Mucosa of gallbladder (tissue), 1 donor: ENCODE measurements around the gene ACSL5. TPM values are rescaled to one million over a fixed set of nuclear protein-coding genes. Genes with fewer than 3 reads are reported as not detected.
A peak's percentile ranks its signal among the peaks of the same experiment; 100 is the strongest.
"Not testable (repeated sequence)": the region's sequence is repeated elsewhere in the genome, so short reads cannot be mapped to it uniquely, and the experiment has no call there.

Experiments
- DNase-seq: peaks from one replicate; pipeline ENCODE4 v3.0.0-alpha.2; 2020; ENCODE audit warnings: low spot score
- total RNA-seq: library from RNA; stranded (reverse); gene quantifications from one replicate; pipeline ENCODE4 v1.2.1, GENCODE V29; 2021
- donor health status: DM: no; HTN: no; CAD: no.

Gene ACSL5
- total RNA-seq, 1 donor from 2014 or later, result 34.1 TPM

DNA sequence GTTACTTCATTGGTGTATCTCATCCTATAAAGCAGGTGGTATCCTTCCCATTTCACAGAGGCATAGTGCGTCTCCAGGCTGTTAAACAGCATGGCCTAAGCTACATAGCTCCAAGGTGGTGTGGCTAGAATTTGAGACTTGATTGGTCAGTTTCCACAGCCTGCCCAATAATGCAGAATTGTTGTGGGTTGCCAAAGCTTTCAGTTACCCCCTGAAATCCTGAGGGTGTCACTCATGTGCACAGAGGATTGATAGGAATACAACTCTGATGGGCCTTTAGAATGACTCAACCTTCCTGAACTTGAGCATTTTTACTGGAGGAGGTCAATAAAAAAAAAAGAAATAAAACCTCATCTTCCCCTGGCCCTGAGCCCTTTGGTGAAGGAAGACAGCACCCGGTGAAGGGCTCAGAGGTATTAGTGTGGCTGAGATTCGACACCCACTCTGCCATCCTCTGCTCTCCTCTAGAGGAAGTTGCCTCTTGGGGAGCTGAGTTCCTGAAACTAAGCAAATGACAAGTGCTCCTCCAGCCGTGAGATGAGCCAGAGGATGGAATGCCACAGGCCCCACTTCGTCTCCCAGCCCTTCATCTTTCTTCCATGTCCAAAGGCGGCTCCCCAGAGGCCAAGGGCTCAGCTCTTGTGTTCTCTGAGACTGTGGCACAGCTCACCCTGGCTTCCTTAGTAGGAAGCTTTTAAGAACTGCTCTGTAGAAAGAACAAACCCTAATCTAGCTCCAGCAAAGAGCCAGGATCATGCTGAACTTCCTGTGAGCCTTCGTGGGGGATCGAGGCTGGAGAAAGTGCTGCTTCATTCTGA, 1.0 kb downstream of the ACSL5 start:
- DNase-seq, result no peak

DNA sequence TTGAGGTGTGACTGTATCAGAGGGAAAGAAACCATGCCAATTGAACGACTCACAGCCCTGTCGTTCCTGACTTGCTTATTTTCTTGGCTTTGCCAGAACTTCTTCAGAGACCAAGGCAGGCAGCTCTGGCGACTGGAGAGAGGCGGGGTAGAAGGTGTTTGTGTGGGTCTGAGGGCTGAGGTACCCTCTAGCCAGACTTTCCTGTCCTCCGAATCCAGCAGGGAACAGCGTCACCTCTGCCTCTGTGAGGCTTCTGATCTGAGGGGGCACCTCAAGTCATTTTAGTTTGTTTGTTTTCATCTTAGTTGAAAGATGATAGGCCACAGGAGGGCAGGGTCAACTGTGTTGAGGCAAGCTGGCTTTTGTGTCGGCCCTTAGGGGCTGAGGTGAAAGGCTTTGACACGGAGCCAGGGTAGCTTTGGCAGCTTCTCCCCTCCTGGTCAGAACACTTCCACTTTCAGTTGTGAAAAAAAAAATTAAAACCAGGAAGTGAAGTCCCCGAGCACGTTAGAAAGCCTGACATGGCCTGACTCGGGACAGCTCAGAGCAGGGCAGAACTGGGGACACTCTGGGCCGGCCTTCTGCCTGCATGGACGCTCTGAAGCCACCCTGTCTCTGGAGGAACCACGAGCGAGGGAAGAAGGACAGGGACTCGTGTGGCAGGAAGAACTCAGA, 1.9 kb downstream of the ACSL5 start:
- peak; percentile 46 for DNase-seq

DNA sequence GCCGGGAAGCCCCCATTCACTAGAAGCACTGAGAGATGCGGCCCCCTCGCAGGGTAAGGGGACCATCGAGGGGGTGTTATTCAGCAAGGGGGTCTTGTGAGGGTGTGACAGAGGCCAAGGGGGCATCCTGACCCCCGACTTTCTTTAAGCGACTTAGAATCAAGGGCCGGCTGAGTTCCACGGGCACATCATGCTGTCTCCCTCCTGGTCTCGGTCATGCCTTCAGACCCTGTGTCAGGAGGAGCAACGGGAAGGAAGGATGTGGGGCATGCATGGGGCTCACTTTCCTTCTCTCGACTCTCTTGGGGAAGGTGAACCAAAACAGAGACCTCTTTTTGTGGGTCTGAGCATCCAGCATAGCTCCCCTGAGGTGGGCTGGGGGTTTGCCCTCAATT, 2.5 kb downstream of the ACSL5 start:
- no peak for DNase-seq

DNA sequence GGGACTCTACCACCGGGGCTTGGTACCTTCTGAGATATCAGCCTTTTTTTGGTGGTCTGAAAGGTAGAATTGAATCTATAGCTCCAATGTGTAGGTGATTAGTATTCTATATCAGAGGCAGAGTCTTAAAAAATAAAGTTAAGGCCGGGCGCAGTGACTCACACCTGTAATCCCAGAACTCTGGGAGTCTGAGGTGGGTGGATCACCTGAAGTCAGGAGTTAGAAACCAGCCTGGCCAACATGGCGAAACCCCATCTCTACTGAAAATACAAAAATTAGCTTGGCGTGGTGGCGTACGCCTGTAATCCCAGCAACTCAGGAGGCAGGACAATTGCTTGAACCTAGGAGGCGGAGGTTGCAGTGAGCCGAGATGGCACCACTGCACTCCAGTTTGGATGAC, 3.2 kb downstream of the ACSL5 start:
- DNase-seq, result not testable (repeated sequence)

DNA sequence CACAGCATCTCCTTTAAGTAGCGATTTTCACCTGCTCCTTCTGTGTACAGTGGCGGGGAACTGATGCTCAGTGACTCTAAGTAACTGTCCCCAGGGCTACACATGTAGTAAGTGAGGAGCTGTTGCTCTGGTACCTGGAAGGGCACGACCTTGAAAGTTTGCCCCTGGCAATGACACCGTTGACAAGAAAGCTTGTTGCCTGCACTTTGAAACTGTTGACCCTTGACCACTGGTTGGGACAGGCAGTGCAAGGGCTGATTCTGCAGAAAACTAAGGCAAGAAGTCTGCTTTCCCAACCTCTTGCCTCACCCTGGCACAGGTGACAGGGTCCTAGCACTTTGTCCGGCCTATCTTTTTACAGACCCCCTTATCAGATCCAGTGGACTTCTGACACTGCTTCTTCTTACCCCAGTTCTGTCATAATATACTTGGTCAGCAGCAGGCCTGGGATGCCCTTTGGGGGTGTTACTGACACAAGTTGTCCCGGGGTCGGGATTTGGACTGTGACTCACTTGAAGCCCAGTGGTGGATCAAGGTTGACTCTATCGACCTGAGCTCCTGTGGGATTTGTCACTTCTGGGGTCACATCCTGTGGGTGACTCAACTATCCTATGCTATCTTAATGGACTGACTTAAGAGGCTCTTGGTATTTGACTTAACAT, 5.8 kb downstream of the ACSL5 start:
- no peak for DNase-seq

DNA sequence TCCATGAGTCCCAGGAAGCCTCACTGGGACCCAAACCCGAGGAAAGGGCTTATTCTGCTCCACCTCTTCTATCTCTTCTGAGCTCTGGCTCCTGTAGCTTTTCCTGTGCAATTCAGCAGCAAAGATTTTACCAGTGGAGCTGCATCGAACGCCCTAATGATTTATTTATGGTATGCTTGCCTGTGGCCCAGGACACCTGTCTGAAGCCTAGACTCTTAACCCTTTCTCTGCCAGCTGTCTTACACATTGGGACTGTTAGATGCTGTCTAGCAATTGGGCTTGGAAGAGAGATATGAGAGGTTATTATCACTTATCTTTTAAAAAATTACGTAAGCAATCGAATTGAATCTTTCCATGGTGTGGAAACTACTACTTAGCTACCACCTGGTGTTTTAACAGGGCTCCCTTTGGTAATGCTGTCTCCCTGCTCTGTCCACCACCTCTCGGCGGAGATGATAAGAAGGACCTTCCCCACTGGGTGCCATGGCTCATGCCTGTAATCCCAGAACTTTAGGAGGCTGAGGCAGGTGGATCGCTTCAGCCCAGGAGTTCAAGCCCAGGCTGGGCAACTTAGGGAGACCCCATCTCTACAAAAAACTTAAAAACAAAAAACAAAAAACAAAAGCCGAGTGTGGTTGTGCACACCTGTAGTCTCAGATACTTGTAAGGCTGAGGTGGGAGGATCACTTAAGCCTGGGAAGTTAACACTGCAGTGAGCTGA, 8.8 kb downstream of the ACSL5 start:
- no peak for DNase-seq

DNA sequence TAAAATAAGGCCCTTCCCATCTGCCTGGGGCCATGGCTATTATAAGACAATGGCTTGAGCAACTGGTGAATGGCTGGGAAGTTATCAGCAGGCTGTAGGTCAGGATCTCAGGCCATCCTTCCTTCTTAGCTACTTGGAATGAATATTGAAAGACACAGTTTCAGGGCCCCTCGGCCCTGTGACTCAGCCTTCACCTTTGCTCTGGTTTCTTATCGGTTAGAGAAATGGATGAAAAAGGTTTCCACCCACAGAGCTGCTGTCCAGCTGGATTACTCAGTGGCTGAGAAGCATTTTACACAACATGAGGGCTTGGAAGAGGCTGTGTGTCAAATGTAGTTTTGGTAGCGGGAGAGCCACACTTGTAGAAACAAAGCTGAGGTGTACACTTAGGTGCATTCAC, 9.4 kb downstream of the ACSL5 start:
- DNase-seq, result no peak

DNA sequence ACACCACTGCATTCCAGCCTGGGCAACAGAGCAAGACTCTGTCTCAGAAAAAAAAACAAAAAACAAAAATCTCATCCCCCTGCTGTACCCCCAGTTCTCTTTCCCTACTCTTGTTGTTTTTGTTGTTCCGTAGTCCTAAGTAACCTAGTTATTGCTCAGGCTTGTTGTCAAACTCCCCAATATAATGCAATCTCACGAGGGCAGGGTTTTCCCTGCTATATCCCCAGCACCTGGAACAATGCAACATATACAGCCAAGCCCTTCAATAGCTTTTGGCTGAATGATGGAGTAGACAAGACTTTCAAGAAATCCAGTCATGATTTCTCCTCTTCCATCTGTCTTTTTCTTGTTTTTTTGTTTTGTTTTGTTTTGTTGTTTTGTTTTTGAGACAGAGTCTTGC, 10.2 kb downstream of the ACSL5 start:
- DNase-seq, result no peak

DNA sequence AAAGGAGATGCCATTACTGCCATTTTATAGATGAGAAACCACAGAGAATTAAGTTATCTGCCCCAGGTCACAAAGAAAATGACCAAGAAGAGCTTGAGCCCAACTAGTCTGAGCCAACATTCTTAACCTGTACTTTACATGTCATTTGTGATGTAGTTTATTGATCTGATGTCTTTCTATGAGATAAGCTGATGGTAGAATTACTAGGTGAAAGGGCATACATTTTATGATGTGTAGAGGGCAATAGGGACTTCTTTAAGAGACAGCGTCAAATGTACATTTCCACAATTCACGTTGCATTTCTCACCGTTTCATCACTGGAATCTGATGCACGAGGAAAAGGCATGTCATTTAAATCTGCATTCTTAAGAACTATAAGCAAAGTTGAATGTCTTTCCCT, 11.3 kb downstream of the ACSL5 start:
- DNase-seq, result no peak

DNA sequence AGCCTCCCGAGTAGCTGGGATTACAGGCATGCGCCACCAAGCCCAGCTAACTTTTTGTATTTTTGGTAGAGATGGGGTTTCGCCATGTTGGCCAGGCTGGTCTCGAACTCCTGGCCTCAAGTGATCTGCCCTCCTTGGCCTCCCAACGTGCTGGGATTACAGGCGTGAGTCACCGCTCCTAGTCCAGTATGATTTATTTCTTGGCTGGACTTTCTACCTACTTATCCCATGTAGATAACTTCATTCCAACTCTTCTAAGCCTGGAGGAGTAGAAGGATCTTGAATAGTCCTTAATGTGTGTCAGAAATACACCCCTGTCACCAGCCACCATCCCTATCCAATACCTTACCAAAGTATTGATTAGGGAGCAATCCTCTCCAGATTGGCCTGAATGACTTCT, 14.1 kb downstream of the ACSL5 start:
- not testable (repeated sequence) for DNase-seq

DNA sequence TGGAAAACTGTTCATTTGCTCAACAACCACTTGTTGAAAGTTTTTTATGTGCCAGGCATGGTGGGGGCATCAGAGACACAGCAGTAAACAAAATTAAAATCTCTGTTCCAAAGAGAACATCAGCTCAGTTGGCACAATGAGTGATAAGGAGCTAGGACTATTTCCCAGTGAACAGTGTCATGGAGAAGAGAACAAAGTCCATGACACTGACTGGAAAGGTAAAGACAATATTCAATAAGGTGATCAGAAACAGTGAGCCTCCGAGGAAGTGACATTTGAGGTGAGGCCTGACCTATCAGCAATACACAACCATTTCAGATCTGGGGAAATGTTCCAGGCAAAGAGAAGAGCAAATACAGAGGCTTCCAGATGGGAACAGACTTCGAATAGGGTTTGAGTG, 14.6 kb downstream of the ACSL5 start:
- DNase-seq, result no peak

DNA sequence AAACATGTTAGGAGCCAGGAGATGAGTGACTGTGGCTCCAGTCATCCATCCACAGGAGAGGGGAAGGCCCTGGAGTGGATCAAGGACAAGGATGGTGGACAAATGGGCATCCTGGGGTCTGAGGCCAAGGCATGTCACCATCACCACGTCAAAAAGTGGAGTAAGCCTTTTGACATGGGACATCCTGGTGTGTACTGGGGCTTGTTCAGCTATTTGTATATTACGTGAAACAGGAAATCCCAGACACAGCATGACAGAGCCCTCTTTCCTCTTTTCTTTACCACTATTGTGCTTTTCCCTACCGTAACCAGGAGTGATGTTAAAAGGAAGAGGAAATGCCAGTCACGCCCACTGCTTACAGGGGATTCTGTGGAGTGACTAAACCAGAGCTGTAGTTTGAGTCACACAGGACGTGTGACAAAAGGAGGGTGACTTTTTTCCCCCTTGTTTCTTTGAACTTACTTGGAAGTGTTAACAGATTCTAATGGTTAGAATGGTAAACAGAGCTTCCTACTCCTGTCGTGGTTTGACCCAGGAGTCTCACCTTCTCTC, 15.4 kb downstream of the ACSL5 start:
- DNase-seq, result no peak

DNA sequence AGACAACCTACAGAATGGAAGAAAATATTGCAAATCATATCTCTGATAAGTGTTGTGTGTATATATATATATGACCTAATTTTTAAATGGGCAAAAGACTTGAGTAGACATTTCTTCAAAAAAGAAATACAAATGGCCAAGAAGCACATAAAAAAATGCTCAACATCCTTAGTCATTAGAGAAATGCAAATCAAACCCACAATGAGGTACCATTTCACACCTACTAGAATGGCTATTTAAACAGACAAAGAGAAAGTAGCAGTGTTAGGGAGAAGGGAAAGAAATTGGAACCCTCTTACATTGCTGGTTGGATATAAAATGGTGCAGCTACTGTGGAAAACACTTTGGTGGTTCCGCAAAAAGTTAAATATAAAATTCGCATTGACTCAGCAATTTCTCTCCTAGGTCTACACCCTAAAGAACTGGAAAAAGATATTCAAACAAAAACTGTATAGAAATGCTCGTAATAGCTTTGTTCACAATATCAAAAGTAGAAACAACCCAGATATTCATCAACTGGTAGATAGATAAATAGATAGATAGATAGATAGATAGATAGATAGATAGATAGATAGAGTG, 16.3 kb downstream of the ACSL5 start:
- DNase-seq, result no peak

DNA sequence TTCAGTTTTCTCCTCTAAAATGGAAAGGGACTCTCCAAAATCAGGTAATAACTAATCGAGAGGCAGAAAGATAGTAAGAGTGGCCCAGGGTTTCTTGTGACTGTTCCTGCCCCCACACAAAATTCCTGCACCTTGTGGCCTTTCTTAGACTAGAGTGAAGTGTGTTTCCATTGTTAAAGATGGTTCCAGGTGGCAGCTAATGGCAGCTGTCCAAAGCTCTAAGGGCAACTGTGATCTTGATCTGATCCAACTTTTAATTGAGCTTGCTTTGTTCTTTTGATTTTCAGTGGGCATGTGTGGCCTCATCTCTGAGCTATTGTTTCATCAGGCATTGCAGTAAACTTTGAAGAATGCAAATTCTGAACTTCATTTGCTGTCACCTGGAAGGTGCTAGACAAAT, 19.4 kb downstream of the ACSL5 start:
- DNase-seq, result peak; percentile 43

DNA sequence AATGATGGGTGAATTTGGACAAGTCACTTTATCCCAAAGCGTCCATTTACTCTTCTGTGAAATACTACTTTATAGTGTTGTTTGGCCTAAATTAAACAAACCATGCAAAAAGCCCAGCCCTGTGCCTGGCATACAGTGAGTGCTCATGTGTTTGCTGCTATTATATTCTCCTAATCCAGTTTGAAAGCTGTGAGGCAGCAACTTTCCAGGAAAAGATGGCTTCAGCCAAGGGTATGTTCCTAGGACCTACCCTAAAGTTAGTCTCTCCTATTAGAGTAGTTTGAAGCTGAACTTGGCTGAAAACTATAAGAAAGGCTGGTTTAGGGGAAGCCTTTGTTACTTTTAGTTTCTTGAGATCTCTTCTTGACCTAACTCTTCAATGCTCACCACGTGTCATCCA, 19.9 kb downstream of the ACSL5 start:
- DNase-seq, result no peak

DNA sequence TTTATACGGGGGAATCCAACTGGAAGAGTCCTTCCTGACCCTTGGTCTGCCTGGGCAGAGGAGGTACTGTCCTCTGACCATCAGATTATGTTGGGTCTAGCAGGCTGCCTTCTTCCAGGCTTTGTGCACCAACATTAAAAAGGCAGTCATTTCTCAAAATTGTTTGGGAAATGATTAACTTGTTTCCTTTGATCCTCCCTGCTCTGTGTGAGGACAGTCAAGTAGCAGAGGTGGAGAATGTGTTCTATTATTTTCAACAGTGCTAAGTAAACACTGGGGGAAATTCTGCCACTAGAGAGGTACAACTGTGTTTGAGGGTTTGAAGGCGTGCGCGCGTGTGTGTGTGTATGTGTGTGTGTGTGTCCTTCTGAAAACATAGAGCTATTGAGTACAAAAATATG, 20.6 kb downstream of the ACSL5 start:
- DNase-seq, result peak; percentile 50

DNA sequence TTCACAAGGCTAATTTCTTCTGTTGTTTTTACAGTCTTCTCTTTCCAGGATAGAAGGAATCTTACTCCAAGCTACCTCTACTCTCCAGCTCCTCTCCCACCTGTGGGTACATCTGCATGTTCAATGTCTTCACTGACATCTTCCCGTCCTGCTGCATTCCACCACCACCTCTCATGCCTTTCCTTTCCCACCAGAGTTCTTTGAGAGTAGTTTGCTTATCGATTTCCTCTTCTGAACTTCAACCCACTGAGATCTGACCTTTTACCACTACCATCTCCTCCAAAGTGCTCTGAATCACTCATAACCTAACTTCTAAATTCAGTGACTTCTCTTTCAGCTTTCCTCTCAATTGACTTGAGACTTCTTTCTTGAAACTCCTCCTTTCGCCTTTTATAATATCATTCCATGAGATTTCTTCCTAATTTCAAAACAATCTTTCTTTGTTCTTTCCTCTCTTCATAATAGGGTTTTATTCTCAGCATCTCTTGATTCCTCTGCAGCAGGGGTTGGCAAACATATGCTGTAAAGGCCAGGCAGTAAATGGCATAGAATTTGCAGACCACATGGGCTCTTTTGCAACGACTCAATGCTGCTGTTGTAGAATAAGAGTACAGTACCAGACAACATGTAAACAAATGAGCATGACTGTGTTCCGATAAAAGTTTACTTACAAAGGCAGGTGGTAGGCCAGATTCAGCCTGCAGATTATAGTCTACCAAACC, 22.1 kb downstream of the ACSL5 start:
- DNase-seq, result no peak

DNA sequence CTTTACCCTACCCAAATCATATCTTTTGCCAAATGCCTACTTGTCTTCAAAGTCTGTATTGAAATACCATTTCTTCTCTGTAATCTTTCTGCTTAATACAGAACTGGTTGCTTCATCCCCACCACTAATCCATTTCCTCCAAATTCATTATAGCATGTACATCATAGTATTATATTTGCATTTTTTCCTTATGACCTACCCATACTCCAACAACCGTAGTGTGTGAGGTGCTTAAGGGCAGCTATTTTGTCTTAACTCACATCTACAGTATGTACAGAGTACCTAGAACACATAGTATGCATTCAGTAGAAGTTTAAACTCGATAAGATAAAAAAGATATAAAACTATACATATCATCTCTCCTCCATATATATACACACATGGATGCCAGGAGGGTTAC, 23.7 kb downstream of the ACSL5 start:
- DNase-seq, result no peak

DNA sequence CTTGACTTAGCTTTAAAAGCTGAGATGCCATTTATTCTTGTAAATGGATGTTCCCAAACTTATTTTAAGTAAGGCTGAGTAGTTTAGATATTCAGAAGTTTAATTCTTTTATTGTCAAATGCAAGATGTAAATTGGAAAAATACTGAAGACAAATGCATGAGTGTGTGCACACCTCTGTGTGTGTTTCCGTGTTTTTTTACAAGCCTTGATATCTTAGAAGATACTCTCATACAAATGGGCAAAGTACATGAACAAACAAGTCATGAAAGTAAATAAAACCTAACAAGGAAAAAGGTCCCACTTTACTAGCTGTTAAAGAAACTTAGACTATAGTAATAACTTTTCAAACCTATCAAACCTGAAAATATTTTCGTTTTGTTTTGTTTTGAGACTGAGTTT, 29.0 kb downstream of the ACSL5 start:
- DNase-seq, result no peak

DNA sequence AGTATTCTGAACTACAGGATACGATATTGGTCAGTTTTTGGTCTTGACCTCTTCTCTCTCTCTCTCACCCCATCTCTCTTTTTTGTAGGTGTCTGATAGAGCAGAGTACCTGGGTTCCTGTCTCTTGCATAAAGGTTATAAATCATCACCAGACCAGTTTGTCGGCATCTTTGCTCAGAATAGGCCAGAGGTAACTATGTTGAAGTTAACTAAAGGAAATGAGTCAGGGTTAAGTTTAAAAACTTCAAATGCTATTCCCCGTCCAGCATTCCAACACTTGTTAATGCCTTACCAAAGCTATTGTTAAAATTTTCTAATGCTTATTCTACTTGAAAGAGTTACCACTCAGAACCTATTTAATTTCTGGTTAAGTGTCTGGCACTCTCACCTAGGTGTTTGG, 30.7 kb downstream of the ACSL5 start:
- DNase-seq, result no peak

DNA sequence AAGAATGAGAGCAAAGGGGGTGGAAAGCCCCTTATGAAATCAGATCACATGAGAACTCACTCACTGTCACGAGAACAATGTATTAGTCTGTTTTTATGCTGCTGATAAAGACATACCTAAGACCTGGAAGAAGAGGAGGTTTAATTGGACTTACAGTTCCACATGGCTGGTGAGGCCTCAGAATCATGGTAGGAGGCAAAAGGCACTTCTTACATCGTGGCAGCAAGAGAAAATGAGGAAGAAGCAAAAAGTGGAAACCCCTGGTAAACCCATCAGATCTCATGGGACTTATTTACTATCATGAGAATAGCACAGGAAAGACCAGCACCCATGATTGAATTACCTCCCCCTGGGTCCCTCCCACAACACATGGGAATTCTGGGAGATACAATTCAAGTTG, 32.9 kb downstream of the ACSL5 start:
- DNase-seq, result not testable (repeated sequence)
